GM19035 (cell line): ENCODE results near the gene ZNF35.
"Not testable (repeated sequence)": the region's sequence is repeated elsewhere in the genome, so short reads cannot be mapped to it uniquely, and the experiment has no call there.

Experiments used
- ATAC-seq: cut with Tn5 transposase; IDR thresholded peaks from one replicate; pipeline ENCODE4 v1.9.1; 2021; ENCODE audit not compliant: unreplicated experiment

ZNF35 gene

GRCh38 chr3:44648564-44649229 is at the start of gene ZNF35:
TSS of gene ZNF35 (plus strand) at chr3:44648732. CDS start at chr3:44651068, 2,336 bp downstream.
- peak; percentile 98 for ATAC-seq

GRCh38 chr3:44601749-44602148 is 46.8 kb upstream of the ZNF35 start:
- ATAC-seq, result no peak

- no peak for ATAC-seq
These were observed 35.9 kb upstream of the ZNF35 start for GRCh38 chr3:44612678-44613077.

DNA sequence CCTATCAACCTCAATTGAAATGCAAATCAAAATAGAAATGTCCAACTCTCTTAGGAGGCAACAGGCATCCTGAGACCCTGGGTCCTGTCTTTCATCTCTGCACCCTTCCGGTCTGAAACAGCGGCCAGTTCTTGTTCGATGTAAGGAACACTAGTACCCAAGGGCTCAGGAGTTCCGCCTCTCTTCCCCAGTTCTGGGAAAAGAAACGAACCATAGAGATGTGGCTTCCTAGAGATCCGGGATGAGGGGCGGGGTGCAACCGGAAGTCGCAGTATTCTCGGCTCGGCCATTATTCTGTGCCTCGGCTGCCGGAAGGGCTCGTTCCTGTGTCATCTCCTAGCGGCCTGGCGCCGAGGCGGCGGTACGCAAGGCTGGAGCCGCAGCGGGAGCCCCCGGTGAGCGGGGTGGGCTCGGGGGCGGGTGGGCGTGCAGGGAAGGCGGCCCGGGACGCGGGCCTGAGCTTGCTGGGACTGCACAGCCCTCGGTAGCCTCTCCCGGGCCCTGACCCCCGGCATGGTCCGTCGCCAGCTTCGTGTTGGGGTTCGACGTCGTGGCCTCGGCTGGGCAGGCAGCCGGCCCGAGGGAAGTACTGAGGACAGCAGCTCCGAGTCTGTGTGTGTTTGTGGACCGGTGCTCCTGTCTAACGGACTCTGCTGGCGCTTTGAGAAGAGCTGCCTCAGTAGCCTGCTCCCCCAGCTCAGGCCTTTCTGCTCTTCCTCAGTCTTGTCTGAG is 23.6 kb upstream of the ZNF35 start, which contains the start of gene ZNF197:
ZNF197 (plus strand) TSS at position 288 of the 732 bp plus-strand sequence. CDS start 4,119 bp downstream, outside the sequence.
- ATAC-seq, result peak; percentile 96

DNA sequence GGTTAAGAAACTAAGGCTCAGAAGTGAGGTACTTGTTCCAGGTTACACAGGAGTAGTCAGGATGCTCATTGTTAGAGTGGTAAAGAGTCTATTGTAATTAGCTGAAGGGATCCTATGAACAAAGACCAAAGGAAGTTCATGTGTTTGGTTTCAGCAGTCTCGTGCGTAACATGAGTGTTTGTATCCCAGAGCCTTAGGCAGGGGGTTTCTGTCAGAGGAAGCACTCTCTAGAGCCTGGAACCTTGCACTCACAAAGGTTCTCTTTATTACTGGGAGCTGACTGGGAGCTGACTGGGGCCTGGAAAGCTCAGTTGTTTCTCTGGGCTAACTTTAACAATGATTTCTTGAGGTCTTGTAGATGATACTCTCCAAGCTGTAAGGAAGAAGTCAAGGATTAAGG is 19.8 kb upstream of the ZNF35 start:
- no peak for ATAC-seq

DNA sequence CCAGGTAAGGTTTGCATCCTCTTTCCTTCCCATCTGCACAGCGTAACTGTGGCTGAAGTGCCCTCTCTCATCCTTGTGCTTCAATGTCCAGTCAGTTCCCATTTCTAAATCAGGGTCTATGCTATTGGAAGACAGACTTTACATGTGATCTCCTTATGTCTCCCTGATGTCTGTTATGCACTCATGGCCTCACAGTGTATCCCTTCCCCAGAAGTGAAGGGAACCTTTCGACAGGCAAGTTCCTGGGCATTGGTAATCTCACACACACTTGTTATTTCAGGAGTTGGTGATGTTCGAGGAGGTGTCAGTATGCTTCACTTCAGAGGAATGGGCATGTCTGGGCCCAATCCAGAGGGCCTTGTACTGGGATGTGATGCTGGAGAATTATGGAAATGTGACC is 16.3 kb upstream of the ZNF35 start:
- ATAC-seq, result no peak

DNA sequence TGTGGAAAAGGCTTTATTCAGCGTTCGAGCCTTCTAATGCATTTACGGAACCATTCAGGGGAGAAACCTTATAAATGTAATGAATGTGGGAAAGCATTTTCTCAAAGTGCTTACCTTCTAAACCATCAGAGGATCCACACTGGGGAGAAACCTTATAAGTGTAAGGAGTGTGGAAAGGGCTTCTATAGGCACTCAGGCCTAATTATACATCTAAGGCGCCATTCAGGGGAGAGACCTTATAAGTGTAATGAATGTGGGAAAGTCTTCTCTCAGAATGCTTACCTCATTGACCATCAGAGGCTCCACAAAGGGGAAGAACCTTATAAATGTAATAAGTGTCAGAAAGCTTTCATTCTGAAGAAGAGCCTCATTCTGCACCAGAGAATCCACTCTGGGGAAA is 6.2 kb upstream of the ZNF35 start:
- ATAC-seq, result no peak

- ATAC-seq, result no peak
These were observed 5.5 kb upstream of the ZNF35 start for GRCh38 chr3:44643024-44643423.

DNA sequence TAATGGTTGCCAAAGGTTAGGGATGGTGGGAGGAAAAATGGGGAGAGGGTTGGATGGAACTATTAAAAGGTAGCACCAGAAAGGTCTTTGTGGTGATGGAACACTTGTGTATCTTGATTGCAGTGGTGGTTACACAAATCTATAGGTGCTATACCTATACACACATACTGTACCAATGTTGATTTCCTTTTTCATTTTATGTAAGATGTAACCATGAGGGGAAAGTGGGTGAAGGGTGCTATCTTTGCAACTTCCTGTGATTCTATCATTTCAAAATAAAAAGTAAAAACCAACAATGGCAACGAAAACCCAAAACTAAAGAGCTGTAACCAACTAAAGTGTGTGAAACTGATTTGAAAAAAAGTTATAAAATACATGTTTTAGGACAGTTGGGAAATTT is 761 bp upstream of the ZNF35 start:
- no peak for ATAC-seq

GRCh38 chr3:44649709-44650108 is 1.2 kb downstream of the ZNF35 start:
- ATAC-seq, result no peak

DNA sequence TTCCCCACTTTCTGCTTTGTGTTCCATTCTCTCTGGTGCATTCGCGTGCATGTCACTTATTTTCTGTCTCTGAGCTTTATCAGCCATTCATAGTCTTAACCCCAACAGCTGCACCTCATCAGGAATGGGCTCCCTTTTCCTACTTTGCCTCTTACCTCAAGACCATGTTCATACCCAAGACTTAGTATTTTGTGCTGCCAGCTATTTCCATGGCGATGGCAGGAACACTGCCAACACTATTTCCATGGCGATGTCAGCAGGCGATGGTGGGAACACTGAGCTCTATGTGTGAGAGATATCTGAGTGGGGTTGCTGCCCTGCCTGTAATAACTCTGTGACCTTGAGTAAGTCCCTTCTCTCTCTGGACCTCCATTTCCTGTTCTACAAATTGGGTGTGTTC is 5.5 kb downstream of the ZNF35 start:
- ATAC-seq, result no peak

DNA sequence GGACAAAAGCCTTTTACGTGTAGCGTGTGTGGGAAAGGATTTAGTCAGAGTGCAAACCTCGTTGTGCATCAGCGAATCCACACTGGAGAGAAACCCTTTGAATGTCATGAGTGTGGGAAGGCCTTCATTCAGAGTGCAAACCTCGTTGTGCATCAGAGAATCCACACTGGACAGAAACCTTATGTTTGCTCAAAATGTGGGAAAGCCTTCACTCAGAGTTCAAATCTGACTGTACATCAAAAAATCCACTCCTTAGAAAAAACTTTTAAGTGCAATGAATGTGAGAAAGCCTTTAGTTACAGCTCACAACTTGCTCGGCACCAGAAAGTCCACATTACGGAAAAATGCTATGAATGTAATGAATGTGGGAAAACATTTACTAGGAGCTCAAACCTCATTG is 10.5 kb downstream of the ZNF35 start:
- no peak for ATAC-seq

DNA sequence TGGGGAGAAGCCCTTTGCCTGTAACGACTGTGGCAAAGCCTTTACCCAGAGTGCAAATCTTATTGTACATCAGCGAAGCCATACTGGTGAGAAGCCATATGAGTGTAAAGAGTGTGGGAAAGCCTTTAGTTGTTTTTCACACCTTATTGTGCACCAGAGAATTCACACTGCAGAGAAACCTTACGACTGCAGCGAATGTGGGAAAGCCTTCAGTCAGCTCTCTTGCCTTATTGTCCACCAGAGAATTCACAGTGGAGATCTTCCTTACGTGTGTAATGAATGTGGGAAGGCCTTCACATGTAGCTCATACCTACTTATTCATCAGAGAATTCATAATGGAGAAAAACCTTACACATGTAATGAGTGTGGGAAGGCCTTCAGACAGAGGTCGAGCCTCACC is 10.9 kb downstream of the ZNF35 start:
- ATAC-seq, result no peak

GRCh38 chr3:44661189-44661588 is 12.7 kb downstream of the ZNF35 start:
- no peak for ATAC-seq

- no peak for ATAC-seq
These were observed 16.6 kb downstream of the ZNF35 start for GRCh38 chr3:44665173-44665572.

DNA sequence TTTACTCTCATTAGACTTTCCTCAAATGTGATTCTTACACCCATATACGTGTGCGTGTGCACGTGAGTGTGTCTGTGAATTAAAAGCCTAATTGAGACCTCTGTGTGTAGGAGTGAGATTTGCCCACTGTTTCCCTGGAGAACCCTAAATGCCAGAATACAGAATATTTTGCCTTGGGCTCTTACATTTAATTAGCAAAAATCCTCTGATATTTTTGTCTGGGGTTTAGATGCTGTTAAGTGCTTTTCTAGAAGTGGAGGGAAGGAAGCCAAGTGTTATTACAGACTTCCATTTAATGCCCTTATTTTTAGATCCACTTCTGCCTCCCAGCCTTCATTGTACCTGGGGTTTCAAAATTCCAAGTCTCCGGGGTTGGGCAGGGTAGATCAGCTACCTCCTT is 17.8 kb downstream of the ZNF35 start:
- ATAC-seq, result no peak

GRCh38 chr3:44669760-44670159 is 21.2 kb downstream of the ZNF35 start:
- ATAC-seq, result no peak

- ATAC-seq, result not testable (repeated sequence)
These were observed 24.9 kb downstream of the ZNF35 start for GRCh38 chr3:44673466-44673865.

GRCh38 chr3:44674211-44674610 is 25.7 kb downstream of the ZNF35 start:
- ATAC-seq, result no peak

DNA sequence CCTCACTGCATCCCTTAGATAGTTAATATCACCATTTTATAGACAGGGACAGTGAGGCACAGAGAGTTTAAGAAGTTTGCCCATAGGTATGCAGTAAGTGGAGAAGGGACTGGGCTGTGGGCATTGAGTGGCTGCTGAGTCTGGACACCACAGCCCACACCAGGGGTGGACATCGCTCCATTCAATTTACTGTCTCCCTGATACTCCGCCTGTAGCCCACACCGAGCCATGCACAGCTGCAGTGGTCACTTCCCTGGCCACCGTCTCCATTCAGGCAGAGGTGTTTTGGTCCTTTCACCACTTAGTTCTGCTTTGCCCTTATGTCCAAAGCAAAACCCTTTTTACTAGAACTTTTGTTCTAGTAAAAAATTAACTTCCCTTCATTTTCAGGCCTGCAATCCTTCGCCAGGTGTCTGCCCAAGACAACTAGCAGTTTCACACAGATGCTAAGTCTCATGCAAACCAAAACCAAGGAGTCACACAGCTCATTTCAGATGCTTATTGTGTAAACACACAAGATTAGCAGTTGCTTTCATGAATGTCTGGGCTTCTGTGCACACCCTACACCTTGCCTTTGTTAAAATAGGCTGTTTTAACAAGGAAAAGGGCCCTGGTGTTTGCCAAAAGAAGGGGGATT is 30.1 kb downstream of the ZNF35 start:
- ATAC-seq, result no peak

DNA sequence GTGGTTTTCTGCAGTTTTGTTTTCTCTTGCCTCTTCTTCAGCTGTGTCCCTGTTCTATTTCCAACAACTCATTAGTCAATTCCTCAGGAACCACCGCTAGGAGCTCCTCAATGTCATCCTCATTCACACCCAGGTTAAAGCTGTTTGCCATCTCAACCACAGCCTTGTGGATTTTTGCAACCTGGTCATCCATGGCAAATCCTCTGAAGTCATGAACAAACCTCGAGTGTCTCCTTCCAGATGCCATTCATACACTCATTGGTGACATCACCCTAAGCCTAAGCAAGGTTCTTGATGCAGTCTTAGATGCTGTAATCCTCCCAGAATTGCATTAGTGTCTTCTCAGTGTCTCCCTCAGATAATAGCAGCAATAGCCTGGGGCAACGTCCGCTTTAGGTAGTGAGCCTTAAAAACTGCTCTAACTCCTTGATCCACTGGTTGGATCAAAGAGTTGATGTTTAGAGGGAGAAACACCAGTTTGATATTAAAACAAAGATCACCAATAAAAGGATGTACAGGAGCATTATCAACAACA is 32.5 kb downstream of the ZNF35 start:
- ATAC-seq, result no peak
